Activated CD4-positive, alpha-beta T cell treated with anti-CD3 and anti-CD28 coated beads for 36 hours (primary cell): ENCODE data around the gene TSPEAR. TPM values are rescaled to one million over a fixed set of nuclear protein-coding genes. Genes with fewer than 3 reads are reported as not detected.
"Not testable (repeated sequence)": the region's sequence is repeated elsewhere in the genome, so short reads cannot be mapped to it uniquely, and the experiment has no call there.

Experiments
- ATAC-seq: fragments of 200-7000 bp; cut with Tn5 transposase; one replicate; pipeline ENCODE4 v1.10.0; 2021; ENCODE audit warnings: mild to moderate bottlenecking, moderate library complexity
- CTCF ChIA-PET: fragments of 350-600 bp; sonication (Branson Sonifier 250); formaldehyde crosslinking; loops from one replicate; lab custom pipeline; 2021; ENCODE audit warnings: antibody characterized with exemption; lab: Charles Lee
- POLR2A ChIA-PET: fragments of 350-600 bp; sonication (Branson Sonifier 250); formaldehyde crosslinking; loops from one replicate; lab custom pipeline; 2021; ENCODE audit warnings: antibody characterized with exemption, inconsistent platforms; lab: Charles Lee
- DNase-seq: peaks from one replicate; pipeline ENCODE4 v3.0.0-alpha.2; 2020
- H3K27ac Mint-ChIP-seq: one replicate; pipeline ENCODE4 v1.8.0; 2021; ENCODE audit warnings: mixed read lengths
- H3K27me3 Mint-ChIP-seq: one replicate; pipeline ENCODE4 v1.8.0; 2021; ENCODE audit warnings: mixed read lengths
- H3K36me3 Mint-ChIP-seq: one replicate; pipeline ENCODE4 v1.8.0; 2021; ENCODE audit warnings: low read depth, mixed read lengths
- H3K4me1 Mint-ChIP-seq: one replicate; pipeline ENCODE4 v1.8.0; 2021; ENCODE audit warnings: mixed read lengths
- H3K4me3 Mint-ChIP-seq: one replicate; pipeline ENCODE4 v1.8.0; 2021; ENCODE audit warnings: mild to moderate bottlenecking, moderate library complexity, mixed read lengths
- H3K9me3 Mint-ChIP-seq: one replicate; pipeline ENCODE4 v1.8.0; 2021; ENCODE audit warnings: low read depth, mixed read lengths
- intact Hi-C, 2 experiments: fragments of 100-400 bp; cut with DNase I in 1 of 2; cut with micrococcal nuclease in 1 of 2; formaldehyde crosslinking; loops; one replicate each; pipeline versions ENCODE4 v1.14.2 to v1.15.1; 2022 to 2024; cut with DNase I, micrococcal nuclease
- total RNA-seq, 2 experiments: library from RNA; stranded (reverse); gene quantifications; one replicate each; pipeline ENCODE4 v1.2.3, GENCODE V29; 2021

TSPEAR gene
- total RNA-seq, 2 experiments from 2014 or later: not detected

- no peaks in the 10 kb centered on the region for H3K36me3 Mint-ChIP-seq
- DNase-seq: no peak
- CTCF ChIA-PET: interaction anchor here (0.7 to 1.4 kb wide), 5 partner anchors 9 to 313 kb away, joined by 3 to 7 read pairs (median 3); no protein-coding TSS in a partner anchor
- POLR2A ChIA-PET: no interaction called here
- no peak for ATAC-seq
- intact Hi-C loops: no loop called here
- no peaks in the 10 kb centered on the region for H3K27me3 Mint-ChIP-seq
- no peaks in the 10 kb centered on the region for H3K9me3 Mint-ChIP-seq
- no peak overlapping the region for H3K27ac Mint-ChIP-seq
- H3K4me3 Mint-ChIP-seq: no peak overlapping the region
- H3K4me1 Mint-ChIP-seq: peaks cover 3% of the 10 kb centered on the region
Measured at GRCh38 chr21:44480200-44481053, 230.9 kb downstream of the TSPEAR start.

DNA sequence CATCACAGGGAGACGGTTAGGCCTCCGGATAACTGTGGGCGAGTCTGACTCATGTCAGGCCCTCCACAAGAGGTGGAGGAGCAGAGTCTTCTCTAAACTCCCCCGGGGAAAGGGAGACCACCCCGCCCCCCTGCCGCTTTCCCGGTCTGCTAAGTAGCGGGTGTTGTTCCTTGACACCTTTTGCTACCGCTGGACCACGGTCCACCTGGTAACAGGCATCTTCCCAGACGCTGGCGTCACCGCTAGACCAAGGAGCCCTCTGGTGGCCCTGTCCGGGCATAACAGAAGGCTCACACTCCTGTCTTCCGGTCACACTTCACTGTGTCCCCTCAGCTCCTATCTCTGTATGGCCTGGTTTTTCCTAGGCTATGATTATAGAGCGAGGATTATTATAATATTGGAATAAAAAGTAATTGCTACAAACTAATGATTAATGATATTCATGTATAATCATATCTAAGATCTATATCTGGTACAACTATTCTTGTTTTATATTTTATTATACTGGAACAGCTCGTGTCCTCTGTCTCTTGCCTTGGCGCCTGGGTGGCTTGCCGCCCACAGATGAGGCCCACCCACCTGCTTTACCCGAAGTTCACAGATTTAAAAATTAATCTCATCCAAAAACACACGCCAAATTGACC, 231.7 kb downstream of the TSPEAR start:
- DNase-seq: peak; percentile 65
- H3K36me3 Mint-ChIP-seq, ATAC-seq, H3K27ac Mint-ChIP-seq, H3K9me3 Mint-ChIP-seq, POLR2A ChIA-PET, H3K27me3 Mint-ChIP-seq, H3K4me3 Mint-ChIP-seq, H3K4me1 Mint-ChIP-seq: not testable (repeated sequence)
- CTCF ChIA-PET: interaction anchor here (0.7 to 1.4 kb wide), 4 partner anchors 10 to 263 kb away, joined by 3 to 7 read pairs (median 3); no protein-coding TSS in a partner anchor
- intact Hi-C loops: loop anchor here in 1 of 2 experiments (2.0 kb wide), 1 partner anchor 141 kb away; the partner anchor contains the start of gene CFAP410

DNA sequence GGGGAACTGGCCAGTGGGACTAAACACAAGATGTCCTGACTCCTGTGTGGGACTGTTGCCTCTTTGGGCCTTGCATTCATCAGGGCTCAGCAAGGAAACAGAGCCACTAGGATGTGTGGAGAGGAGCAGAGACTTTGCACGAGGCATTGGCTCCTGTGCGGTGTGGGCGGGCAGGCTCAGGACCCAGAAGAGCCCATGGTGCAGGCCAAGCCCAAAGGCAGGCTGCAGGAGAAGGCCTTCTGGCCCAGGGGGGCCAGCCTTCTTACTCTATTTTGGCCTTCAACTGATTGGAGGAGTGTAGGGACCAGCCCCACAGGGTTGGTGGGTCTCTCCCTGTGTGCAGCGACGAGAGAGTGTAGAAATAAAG, 232.6 kb downstream of the TSPEAR start:
- CTCF ChIA-PET: no interaction called here
- POLR2A ChIA-PET: no interaction called here
- DNase-seq (no peak), ATAC-seq (no peak)
- Mint-ChIP-seq H3K4me3 (no peak overlapping the region), H3K36me3 (no peaks in the 10 kb centered on the region), H3K9me3 (no peaks in the 10 kb centered on the region), H3K27ac (no peak overlapping the region), H3K4me1 (peaks cover 3% of the 10 kb centered on the region), H3K27me3 (no peaks in the 10 kb centered on the region)
- intact Hi-C loops: loop anchor here in 1 of 2 experiments (2.0 kb wide), 1 partner anchor 140 kb away; the partner anchor contains the start of gene CFAP410

GRCh38 chr21:44478124-44478800, 233.1 kb downstream of the TSPEAR start:
- intact Hi-C loops: loop anchor here in 1 of 2 experiments (2.0 kb wide), 1 partner anchor 139 kb away; the partner anchor contains the start of gene CFAP410

DNA sequence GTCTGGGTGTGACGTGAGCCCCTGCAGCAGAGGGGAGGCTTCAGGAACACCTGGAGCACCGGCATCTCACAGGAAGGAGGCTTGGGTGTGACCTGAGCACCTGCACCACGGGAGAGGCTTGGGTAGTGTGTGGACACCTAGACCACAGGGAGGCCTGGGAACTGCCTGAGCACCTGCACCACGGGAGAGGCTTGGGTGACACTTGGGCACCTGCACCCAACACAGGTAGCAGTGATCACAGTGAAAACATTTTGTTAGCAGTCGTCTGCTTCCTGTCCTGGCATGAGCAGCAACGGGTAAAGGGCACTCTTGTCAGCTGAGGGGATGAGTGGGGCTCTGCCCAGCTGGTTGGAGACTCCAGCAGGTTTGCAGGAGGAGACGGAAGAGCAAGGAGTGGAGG, 233.7 kb downstream of the TSPEAR start:
- Mint-ChIP-seq H3K36me3 (no peaks in the 10 kb centered on the region), H3K4me3 (no peak overlapping the region), H3K27ac (no peak overlapping the region), H3K9me3 (no peaks in the 10 kb centered on the region), H3K4me1 (peaks cover 3% of the 10 kb centered on the region), H3K27me3 (no peaks in the 10 kb centered on the region)
- POLR2A ChIA-PET: no interaction called here
- intact Hi-C loops: loop anchor here in 1 of 2 experiments (2.0 kb wide), 1 partner anchor 139 kb away; the partner anchor contains the start of gene CFAP410
- CTCF ChIA-PET: interaction anchor here (0.6 to 0.7 kb wide), 3 partner anchors 16 to 536 kb away, joined by 3 to 4 read pairs (median 4); no protein-coding TSS in a partner anchor
- DNase-seq (no peak), ATAC-seq (no peak)

More at GRCh38 chr21:44478124-44478800, 233.1 kb downstream of the TSPEAR start:
- DNase-seq (no peak), ATAC-seq (no peak)
- Mint-ChIP-seq H3K27me3 (no peaks in the 10 kb centered on the region), H3K27ac (no peak overlapping the region), H3K4me3 (no peak overlapping the region), H3K4me1 (peaks cover 3% of the 10 kb centered on the region), H3K36me3 (no peaks in the 10 kb centered on the region), H3K9me3 (no peaks in the 10 kb centered on the region)
- ChIA-PET POLR2A (no interaction called here), CTCF (interaction anchor here (0.6 to 0.7 kb wide), 2 partner anchors 16 to 334 kb away, joined by 3 to 4 read pairs; no protein-coding TSS in a partner anchor)

DNA sequence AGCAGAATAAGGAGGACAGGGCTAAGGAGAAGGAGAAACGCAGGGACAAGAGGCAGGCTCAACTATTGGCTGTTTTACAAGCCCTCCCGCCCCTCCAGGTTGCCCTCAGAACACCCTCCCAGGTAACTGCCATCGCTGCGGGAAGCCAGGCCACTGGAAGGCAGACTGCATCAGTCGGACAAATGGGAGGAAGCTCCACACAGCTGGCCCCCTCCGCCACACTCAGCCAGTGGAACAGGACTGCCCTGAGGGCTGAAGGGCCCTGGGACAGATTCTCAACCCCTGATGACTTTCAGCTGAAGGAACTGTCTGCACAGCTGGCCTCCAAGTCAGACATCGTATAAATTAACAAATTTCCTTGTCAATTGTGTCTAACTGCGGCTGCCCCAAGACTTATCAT, 234.2 kb downstream of the TSPEAR start:
- Mint-ChIP-seq H3K4me1 (peaks cover 3% of the 10 kb centered on the region), H3K4me3 (no peak overlapping the region), H3K9me3 (no peaks in the 10 kb centered on the region), H3K27ac (no peak overlapping the region), H3K27me3 (no peaks in the 10 kb centered on the region), H3K36me3 (no peaks in the 10 kb centered on the region)
- intact Hi-C loops: no loop called here
- no peak for ATAC-seq
- no peak for DNase-seq
- ChIA-PET POLR2A (no interaction called here), CTCF (interaction anchor here (0.7 kb wide), 3 partner anchors 17 to 536 kb away, joined by 4 read pairs; no protein-coding TSS in a partner anchor)

- no peak overlapping the region for H3K27ac Mint-ChIP-seq
- H3K27me3 Mint-ChIP-seq: no peaks in the 10 kb centered on the region
- ChIA-PET POLR2A (no interaction called here), CTCF (no interaction called here)
- DNase-seq (no peak), ATAC-seq (no peak)
- intact Hi-C loops: no loop called here
- H3K36me3 Mint-ChIP-seq: no peaks in the 10 kb centered on the region
- peaks cover 3% of the 10 kb centered on the region for H3K4me1 Mint-ChIP-seq
- H3K9me3 Mint-ChIP-seq: no peaks in the 10 kb centered on the region
- no peak overlapping the region for H3K4me3 Mint-ChIP-seq
Measured at GRCh38 chr21:44475266-44475845, 236.0 kb downstream of the TSPEAR start.

GRCh38 chr21:44473915-44474555, 237.3 kb downstream of the TSPEAR start:
- intact Hi-C loops: no loop called here
- ATAC-seq (no peak), DNase-seq (no peak)
- ChIA-PET CTCF (interaction anchor here (0.5 kb wide), 1 partner anchor 46 kb away, joined by 4 read pairs; no protein-coding TSS in a partner anchor), POLR2A (no interaction called here)
- Mint-ChIP-seq H3K9me3 (no peaks in the 10 kb centered on the region), H3K36me3 (no peaks in the 10 kb centered on the region), H3K4me1 (no peaks in the 10 kb centered on the region), H3K27me3 (no peaks in the 10 kb centered on the region), H3K27ac (no peak overlapping the region), H3K4me3 (no peak overlapping the region)

DNA sequence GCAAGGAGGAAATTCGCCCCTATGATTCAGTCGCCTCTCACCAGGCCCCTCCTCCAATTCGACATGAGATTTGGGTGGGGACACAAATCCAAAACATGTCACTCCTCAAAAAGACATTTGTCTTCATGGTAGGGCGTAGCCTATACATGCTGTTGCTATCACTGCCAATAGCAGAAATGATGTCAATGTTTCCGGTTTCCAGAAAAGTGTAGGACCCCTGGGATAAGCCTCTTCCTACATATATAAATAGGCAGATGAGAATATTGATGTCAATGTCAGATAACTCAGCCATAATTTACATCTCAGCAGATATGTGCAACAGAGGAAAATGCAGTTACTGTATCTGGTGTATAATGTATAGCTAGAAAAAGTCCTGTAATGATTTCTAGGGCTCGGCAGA, 239.4 kb downstream of the TSPEAR start:
- Mint-ChIP-seq H3K4me3 (no peak overlapping the region), H3K4me1 (no peaks in the 10 kb centered on the region), H3K27me3 (no peaks in the 10 kb centered on the region), H3K9me3 (no peaks in the 10 kb centered on the region), H3K27ac (no peak overlapping the region), H3K36me3 (no peaks in the 10 kb centered on the region)
- ChIA-PET POLR2A (no interaction called here), CTCF (no interaction called here)
- no peak for DNase-seq
- ATAC-seq: no peak
- intact Hi-C loops: no loop called here

GRCh38 chr21:44471341-44471740, 240.0 kb downstream of the TSPEAR start:
- CTCF ChIA-PET: interaction anchor here (0.7 kb wide), 1 partner anchor 21 kb away, joined by 3 read pairs; no protein-coding TSS in a partner anchor
- POLR2A ChIA-PET: no interaction called here
- H3K27ac Mint-ChIP-seq: no peak overlapping the region
- DNase-seq (no peak), ATAC-seq (no peak)
- H3K4me1 Mint-ChIP-seq: no peaks in the 10 kb centered on the region
- no peaks in the 10 kb centered on the region for H3K27me3 Mint-ChIP-seq
- intact Hi-C loops: no loop called here
- H3K9me3 Mint-ChIP-seq: no peaks in the 10 kb centered on the region
- no peaks in the 10 kb centered on the region for H3K36me3 Mint-ChIP-seq
- no peak overlapping the region for H3K4me3 Mint-ChIP-seq
